Measurements from ENCODE around the gene S100A3.
"Not testable (repeated sequence)": the region's sequence is repeated elsewhere in the genome, so short reads cannot be mapped to it uniquely, and the experiment has no call there.

S100A3 gene, protein sequence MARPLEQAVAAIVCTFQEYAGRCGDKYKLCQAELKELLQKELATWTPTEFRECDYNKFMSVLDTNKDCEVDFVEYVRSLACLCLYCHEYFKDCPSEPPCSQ

GRCh38 chr1:153548722-153549688 is at the start of gene S100A3:
TSS of gene S100A3 (minus strand) at chr1:153549258. CDS start at chr1:153548485, 773 bp downstream.
- DNase-seq = no peak

DNA sequence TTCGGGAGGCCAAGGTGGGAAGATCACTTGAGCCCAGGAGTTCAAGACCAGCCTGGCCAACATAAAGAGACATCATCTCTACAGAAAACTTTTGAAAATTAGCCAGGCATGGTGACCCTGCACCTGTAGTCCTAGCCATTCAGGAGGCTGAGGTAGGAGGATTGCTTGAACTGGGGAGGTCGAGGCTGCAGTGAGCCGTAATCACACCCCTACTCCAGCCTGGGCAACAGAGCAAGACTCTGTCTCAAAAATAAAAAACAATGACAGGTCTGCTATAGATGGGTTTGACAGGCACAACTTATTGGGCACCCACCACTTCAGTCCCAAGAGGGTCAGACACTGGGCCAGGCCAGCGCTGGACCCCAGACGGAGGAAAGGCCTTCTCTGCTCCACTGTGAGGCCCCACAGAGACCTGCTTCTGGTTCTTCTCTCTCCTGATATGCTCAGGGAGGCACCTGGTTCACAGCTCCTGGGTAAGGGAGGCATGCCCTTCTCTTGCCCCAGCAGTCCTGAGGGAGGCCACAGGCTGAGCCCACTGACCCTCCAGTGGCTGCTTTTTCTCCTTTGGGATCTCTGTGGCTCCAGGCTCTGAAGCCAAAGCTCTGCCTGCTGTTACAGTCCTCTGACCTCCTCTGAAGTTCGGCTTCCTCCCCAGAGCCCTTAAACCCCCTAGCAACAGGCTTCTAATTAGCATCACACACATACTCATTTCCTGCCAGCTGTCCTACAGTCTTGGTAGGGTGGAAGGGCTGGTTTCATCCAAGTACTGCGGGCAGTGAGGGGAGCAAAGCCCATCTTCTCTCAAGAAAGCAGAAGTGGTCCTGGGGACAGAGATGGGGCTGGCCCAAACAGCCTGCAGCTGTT is 49.5 kb upstream of the S100A3 start:
- DNase-seq = no peak

DNA sequence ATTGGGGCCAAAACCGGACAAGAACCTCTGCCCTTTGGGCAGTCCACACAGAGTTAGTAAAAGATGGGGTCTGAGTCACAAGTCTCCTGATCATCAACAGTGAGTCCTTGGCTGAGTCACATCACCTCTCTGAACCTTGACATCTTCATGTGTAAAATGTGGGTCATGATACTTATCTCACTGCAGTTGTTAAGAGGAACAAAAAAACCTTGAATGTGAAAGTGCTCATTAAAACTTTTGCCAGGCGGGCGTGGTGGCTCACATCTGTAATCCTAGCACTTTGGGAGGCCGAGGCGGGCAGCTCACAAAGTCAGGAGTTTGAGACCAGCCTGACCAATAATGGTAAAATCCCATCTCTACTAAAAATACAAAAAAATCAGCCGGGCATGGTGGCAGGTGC is 48.1 kb upstream of the S100A3 start:
- no peak for DNase-seq

DNA sequence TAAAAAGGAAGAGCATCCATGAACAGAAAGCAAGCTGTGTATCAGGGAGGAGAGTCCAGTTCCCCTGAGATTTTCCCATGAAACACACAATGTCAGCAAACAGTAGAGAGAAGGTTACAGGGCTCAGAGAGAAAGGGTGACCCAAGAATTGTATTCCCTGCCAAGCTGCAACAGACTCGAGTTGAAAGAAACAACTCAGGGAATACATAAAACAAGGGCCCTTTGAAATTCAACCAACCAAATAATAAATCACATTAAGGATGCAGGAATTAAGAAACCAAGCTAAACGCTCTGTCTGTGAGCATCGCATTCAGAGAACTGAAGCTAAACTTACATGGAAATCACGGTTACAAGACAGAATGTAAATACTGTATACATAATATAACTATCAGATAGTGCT is 43.7 kb upstream of the S100A3 start:
- DNase-seq = no peak

DNA sequence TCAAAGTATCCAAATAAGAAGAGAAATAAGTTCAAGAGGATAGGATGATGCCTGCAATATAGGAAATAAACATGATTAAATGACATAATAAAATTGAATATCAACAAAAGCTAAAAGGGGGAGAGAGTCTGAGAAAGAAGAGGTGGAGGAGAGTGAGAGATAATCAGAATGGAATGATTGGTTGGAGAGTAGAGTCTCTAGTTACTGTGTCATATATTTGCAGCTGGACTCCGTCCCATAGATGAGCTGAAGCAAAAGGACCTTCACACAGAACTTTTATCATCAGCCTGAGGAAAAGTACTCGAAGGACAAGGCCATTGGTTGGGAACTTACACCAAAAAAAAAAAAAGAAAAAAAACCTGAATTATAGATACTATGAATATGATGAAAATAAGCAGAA is 39.4 kb upstream of the S100A3 start:
- no peak for DNase-seq

GRCh38 chr1:153588033-153588432 is 39.0 kb upstream of the S100A3 start:
- not testable (repeated sequence) for DNase-seq

GRCh38 chr1:153587314-153587713 is 38.3 kb upstream of the S100A3 start:
- no peak for DNase-seq

DNA sequence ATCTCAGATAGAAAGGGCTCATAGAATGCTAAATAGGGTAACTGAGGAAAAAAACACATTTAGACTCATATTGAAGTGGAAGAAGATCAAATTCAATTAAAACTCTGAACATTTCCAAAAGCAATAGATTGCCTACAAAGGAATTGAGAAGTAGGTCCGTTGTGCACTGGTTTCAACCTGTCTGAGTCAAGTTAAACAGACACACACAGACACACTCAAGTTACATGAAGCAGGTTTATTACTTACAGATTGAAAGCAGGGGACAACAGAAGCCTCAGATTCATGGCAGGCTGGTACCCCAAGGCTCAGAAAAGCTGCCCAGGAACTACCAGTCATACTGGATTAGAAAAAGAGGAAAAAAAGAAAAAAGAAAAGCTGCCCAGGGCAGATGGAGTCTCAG is 37.3 kb upstream of the S100A3 start:
- DNase-seq = no peak

DNA sequence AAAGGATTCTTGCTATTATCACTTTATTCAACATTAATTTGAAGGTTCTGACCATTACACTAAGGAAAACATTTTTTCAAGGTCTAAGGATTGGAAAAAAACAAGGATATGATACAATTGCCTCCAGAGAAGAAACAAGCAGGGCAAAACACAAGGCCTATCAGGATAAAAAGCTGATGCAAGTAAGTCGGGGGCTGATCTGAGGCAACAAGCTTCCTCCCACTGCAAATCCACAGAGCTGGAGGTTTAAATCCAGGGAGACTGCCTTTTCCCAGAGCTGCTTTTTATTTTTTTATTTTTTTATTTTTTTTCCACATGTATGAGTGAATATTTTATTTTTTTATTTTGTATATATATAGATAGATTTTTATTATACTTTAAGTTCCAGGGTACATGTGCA is 35.9 kb upstream of the S100A3 start:
- no peak for DNase-seq

DNA sequence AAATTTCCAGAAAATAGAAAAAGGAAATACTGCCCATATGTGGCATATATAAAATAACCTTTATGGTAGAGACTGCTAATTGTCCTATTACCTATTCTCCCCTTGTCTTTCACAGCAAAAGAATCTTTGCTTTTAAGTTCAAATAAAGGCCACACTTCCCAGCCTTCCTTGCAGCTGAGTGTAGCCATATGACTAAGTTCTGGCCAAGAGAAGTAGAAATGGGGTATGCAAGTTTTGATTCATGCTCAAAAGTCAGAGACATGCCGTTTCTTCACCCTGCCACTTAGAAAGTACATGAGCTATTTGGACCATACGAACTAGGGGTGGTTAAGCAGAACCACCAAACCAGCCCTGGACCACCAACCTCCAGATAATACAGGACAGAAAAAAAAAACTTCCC is 34.9 kb upstream of the S100A3 start:
- no peak for DNase-seq

DNA sequence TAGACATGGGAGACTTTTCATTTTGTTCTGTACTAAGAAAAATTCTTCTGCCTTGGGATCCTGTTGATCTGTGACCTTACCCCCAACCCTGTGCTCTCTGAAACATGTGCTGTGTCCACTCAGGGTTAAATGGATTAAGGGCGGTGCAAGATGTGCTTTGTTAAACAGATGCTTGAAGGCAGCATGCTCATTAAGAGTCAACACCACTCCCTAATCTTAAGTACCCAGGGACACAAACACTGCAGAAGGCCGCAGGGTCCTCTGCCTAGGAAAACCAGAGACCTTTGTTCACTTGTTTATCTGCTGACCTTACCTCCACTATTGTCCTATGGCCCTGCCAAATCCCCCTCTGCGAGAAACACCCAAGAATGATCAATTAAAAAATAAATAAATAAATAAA is 34.5 kb upstream of the S100A3 start:
- not testable (repeated sequence) for DNase-seq

GRCh38 chr1:153582836-153583235 is 33.8 kb upstream of the S100A3 start:
- not testable (repeated sequence) for DNase-seq

DNA sequence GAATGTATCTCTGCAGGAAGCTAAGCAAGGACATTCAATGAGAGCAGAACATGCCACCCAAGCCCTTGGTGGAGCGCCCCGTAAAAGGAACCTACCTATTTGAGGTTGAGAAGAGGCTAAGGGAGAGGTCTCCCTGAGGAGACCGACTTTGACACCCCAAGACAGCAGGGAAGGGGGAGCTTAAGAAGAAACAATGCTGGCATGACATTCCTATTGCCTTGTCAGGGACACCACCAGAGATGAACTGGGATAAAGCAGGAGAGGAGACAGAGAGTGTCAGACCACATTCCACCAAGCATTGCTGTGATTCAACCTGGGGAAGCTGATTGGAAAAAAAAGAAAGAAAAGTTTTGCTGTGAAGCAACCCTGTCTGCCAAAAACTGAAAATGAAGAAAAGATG is 29.9 kb upstream of the S100A3 start:
- no peak for DNase-seq

DNA sequence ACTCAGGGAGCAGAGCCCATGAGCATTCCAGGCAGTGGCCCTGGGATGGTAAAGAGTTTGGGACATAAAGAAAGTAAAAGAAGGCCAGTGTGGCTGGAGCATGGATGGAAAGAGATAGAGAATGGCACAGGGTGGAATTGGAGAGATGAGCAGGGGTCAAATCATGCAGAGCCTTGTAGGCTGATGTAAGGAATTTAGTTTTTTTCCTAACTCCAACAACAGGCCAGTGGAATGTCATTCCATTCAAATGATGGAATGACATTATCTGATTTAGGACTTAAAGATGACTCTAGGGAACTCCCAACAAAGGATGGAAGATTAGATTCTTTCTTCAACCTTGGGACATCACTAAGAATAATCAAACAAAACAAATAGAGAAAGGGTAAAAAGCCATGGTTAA is 29.4 kb upstream of the S100A3 start:
- DNase-seq = no peak

GRCh38 chr1:153577624-153578051 is 28.6 kb upstream of the S100A3 start:
- DNase-seq = no peak

DNA sequence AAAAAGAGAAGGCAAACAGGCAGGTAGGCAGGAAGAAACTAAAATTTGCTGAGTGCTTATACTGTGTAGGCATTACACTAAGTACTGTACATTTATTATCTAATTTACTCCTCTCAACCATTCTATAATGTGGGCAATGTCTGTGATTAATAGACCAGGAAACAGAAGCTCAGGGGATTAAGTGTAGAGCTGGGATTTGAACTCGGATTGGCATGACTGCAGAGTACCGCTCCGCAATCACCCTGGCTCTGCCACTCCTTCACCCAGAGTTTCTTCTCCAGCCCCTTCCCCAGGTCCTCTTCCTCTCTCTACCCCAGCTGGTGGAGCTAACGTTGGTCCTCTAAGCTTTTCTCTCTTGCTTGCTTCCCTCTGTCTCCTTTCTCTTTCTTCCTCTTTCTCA is 28.1 kb upstream of the S100A3 start:
- no peak for DNase-seq

- DNase-seq = not testable (repeated sequence)
Measured at GRCh38 chr1:153575497-153575896, 26.4 kb upstream of the S100A3 start.

- not testable (repeated sequence) for DNase-seq
Measured at GRCh38 chr1:153575081-153575491, 26.0 kb upstream of the S100A3 start.

GRCh38 chr1:153573351-153573750 is 24.3 kb upstream of the S100A3 start:
- DNase-seq = no peak

DNA sequence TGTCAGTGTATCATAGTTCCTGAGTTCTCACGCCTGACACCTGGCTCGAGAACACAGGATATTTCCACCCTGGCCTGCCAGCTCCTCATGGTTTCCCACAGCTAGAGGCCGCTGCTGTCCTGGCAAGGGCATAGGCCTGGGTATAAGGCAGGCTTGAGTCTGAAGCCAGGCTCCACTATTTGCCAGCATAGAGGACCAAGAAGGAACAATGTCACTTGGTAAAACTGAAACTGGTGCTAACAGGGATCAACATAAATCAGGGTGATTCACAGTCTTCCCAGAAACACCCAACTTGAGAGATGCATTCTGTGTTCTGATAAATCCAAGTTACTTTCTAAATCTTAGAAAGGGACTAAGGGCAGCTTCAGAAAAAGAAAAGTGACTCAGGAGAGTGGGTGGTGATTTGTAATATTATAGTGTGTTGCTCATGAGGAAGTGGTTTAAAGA is 23.5 kb upstream of the S100A3 start:
- DNase-seq = peak; percentile 59

- no peak for DNase-seq
Measured at GRCh38 chr1:153571706-153572105, 22.6 kb upstream of the S100A3 start.

GRCh38 chr1:153570874-153571273 is 21.8 kb upstream of the S100A3 start:
- DNase-seq = no peak

DNA sequence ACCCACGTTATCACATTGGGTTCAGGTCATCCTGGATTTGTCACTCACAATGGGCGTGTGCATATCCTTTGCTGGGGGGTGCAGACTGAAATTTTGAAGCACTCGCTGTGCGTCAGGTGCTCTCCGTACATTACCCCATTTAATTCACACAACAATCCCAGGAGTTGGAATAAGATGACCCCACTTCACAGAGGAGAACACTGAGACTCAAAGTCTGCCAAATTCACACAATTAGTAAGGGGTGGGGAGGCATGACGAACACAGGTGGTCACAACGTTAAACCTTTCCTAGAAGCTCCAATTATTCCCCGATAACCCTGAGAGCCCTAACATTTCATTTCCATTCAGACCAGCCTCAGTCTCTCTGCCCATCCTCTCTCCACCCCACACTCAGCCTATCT is 20.4 kb upstream of the S100A3 start:
- no peak for DNase-seq

Measured in activated naive CD4-positive, alpha-beta T cell treated with Interleukin-2 at 50 U/mL for 16 hours (primary cell).